GM18867 (cell line): Measurements from ENCODE around the gene CASS4.

ENCODE experiments used
- ATAC-seq: cut with Tn5 transposase; IDR thresholded peaks from one replicate; pipeline ENCODE4 v1.9.1; 2021; ENCODE audit warnings: mild to moderate bottlenecking, moderate library complexity; ENCODE audit not compliant: unreplicated experiment

CASS4 gene

DNA sequence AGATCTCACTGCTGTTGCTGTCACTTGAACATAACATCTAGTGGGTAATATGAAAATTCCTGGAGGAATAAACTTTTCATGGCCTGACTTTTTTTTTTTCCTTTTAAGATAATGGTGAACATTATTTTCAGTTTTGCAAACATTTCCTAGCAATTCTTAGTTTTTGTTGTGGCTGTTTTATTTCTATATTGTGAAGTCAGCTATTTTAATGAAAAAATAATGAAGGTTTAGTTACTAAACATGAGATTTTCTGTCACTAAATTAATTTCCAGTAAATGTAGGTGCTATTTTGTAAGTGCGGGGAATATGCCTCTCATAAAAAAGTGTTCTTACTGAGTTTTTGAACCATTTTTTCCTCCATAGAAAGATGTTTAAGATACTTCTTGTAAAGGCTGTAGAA, 89.1 kb downstream of the CASS4 start:
- no peak for ATAC-seq

DNA sequence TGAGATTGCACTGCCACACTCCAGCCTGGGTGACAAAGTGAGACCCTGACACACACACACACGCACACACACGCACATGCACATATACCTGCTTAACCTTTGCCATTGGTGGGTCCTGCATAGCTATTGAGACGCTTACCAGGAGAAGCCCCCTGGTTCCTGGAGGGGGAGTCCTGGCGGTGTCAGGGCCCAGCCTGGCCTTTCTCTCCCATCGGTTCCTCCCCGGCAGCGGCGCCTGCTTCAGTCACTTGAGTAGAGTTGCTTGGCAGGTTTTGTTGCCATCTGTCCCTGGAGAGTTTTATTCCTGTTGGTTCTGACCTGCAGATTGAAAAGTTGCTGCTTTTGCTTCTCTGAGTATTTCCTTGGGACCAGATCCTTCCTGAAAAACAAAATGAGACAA, 91.9 kb downstream of the CASS4 start:
- ATAC-seq, result no peak

DNA sequence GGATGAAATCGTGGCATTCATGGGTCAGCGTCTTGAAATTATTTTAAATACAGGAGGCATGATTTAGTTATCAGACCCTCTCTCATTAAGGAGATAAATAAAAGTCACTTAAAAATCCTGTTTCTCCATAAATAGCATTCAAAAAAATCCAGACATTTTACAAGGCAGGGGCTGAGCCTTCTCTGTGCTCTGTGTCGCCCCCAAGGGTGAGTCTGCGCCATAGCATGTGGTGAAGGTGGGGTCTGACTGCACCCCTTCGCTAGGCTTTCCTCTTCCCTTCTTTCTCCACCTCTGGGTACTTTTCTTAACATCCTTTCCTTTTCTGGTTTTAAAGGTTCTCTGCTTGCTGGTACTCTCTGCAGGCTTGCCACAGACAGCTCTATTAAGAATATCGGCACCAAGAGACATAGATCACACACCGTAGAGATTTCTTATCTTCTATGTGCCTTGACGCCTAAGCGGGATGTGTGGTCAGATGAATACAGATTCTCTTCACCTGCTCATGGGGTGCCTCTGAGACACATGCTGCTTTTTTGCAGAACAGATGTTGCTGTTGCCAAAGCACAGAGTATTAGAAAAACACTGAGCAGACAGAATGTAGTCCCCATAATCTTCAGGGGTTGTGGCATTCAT, 92.4 kb downstream of the CASS4 start:
- no peak for ATAC-seq

DNA sequence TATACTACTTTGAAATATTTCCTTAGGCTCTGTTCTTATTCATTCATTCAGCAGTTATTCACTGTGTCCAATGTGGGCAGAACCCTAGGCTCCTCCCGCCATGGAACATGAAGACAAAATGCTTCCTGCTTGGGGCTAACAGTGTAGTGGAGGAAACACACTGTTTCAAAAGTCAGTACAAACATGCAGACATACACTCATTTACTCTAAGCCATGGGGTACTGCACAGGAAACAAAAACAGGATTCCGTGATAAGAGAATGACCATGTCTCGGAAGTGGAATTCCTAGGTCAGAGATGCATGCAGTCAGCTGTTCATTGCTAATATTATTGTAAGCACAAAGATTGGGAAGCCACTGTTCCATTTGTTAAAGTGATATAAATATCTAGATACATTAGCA, 94.0 kb downstream of the CASS4 start:
- ATAC-seq, result no peak
